SK-N-SH (cell line): ENCODE results near the gene GDA. TPM values are rescaled to one million over a fixed set of nuclear protein-coding genes. Genes with fewer than 3 reads are reported as not detected.

ENCODE experiments used
- CTCF ChIA-PET: fragments of 300-600, 350-600 bp; formaldehyde crosslinking; extraction: SDS; loops from one replicate; lab custom pipeline; 2021; lab: Yijun Ruan, JAX
- POLR2A ChIA-PET: fragments of 350-600 bp; sonication (Branson Sonifier 250); formaldehyde crosslinking; extraction: SDS; loops from one replicate; lab custom pipeline; 2020; ENCODE audit warnings: antibody characterized with exemption, inconsistent platforms; lab: Yijun Ruan, JAX
- DNase-seq: peaks from one replicate; pipeline ENCODE4 v3.0.0; 2012
- H2AFZ ChIP-seq: fragments of 200-600 bp; sonication (generic); 2 replicates; pipeline ENCODE4 v1.8.1; 2016; ENCODE audit warnings: antibody characterized with exemption, mild to moderate bottlenecking, low read depth
- H3F3A ChIP-seq: fragments of 200-600 bp; sonication (generic); replicated peaks from 2 replicates; pipeline ENCODE3; 2016; ENCODE audit warnings: antibody characterized with exemption, mild to moderate bottlenecking; ENCODE audit not compliant: insufficient read depth
- H3K27ac ChIP-seq, 2 experiments: fragments of 200-500 bp in 1 of 2; fragments of 200-600 bp in 1 of 2; sonication (Bioruptor generic) in 1 of 2; sonication (generic), shearing (Covaris generic) in 1 of 2; 2 replicates each; pipeline versions ENCODE4 v1.5.1 to v1.6.1; 2014 to 2016; ENCODE audit warnings: low read depth in 2 of 2, inconsistent platforms in 1 of 2, low read length in 1 of 2, mild to moderate bottlenecking in 1 of 2, mixed read lengths in 1 of 2
- H3K27me3 ChIP-seq: fragments of 200-600 bp; sonication (generic), shearing (Covaris generic); 2 replicates; pipeline ENCODE4 v1.6.1; 2016; ENCODE audit warnings: mixed run types; ENCODE audit not compliant: insufficient read depth
- H3K36me3 ChIP-seq, 2 experiments: fragments of 200-500 bp in 1 of 2; fragments of 200-600 bp in 1 of 2; sonication (Bioruptor generic) in 1 of 2; sonication (generic) in 1 of 2; replicated peaks in 1 of 2; 2 replicates each; pipeline versions ENCODE3 to v1.5.1; 2014 to 2016; ENCODE audit warnings: low read length in 1 of 2, mild to moderate bottlenecking in 1 of 2; ENCODE audit not compliant: insufficient read depth in 2 of 2, control insufficient read depth in 1 of 2
- H3K4me1 ChIP-seq, 2 experiments: fragments of 200-500 bp in 1 of 2; fragments of 200-600 bp in 1 of 2; sonication (Bioruptor generic) in 1 of 2; sonication (generic), shearing (Covaris generic) in 1 of 2; 2 replicates each; pipeline versions ENCODE4 v1.5.1 to v1.6.1; 2014 to 2016; ENCODE audit warnings: low read depth in 1 of 2, low read length in 1 of 2, mixed run types in 1 of 2; ENCODE audit not compliant: insufficient read depth in 2 of 2, control insufficient read depth in 1 of 2
- H3K4me2 ChIP-seq: fragments of 200-600 bp; sonication (generic), shearing (Covaris generic); 2 replicates; pipeline ENCODE4 v1.6.1; 2017; ENCODE audit warnings: mixed run types
- H3K4me3 ChIP-seq, 2 experiments: fragments of 200-500 bp in 1 of 2; fragments of 200-600 bp in 1 of 2; sonication (Bioruptor generic) in 1 of 2; sonication (generic), shearing (Covaris generic) in 1 of 2; 2 replicates each; pipeline versions ENCODE4 v1.5.1 to v1.8.1; 2014 to 2016; ENCODE audit warnings: low read depth in 2 of 2, inconsistent platforms in 1 of 2, low read length in 1 of 2, mild to moderate bottlenecking in 1 of 2, mixed read lengths in 1 of 2, moderate library complexity in 1 of 2
- H3K79me2 ChIP-seq: fragments of 200-600 bp; sonication (generic); 2 replicates; pipeline ENCODE4 v1.8.1; 2017; ENCODE audit warnings: mild to moderate bottlenecking; ENCODE audit not compliant: insufficient read depth
- H3K9ac ChIP-seq: fragments of 200-600 bp; sonication (generic); 2 replicates; pipeline ENCODE4 v1.6.1; 2017; ENCODE audit warnings: mixed run types
- H3K9me2 ChIP-seq: fragments of 200-600 bp; sonication (generic); 2 replicates; pipeline ENCODE4 v1.6.1; 2017; ENCODE audit warnings: mixed run types
- H3K9me3 ChIP-seq: fragments of 200-600 bp; sonication (generic); 2 replicates; pipeline ENCODE4 v1.6.1; 2017; ENCODE audit warnings: mixed run types, mild to moderate bottlenecking, moderate library complexity
- H4K20me1 ChIP-seq: fragments of 200-600 bp; sonication (generic); 2 replicates; pipeline ENCODE4 v1.6.1; 2017; ENCODE audit warnings: mild to moderate bottlenecking, mixed run types; ENCODE audit not compliant: insufficient read depth
- CHD2 ChIP-seq: fragments of 150-350 bp; IDR thresholded peaks from 2 replicates; pipeline ENCODE4 v1.6.1; 2018; ENCODE audit warnings: low read length; ENCODE audit not compliant: partially characterized antibody
- ELF1 ChIP-seq: IDR thresholded peaks from 2 replicates; pipeline ENCODE4 v1.4.0; 2012
- EP300 ChIP-seq, 2 experiments: IDR thresholded peaks; 2 replicates each; pipeline versions ENCODE4 v1.4.0 to v1.6.1; 2012; ENCODE audit warnings: borderline replicate concordance in 1 of 2, low read depth in 1 of 2, low read length in 1 of 2
- EZH2phosphoT487 ChIP-seq: fragments of 200-600 bp; sonication (generic); IDR thresholded peaks from 2 replicates; pipeline ENCODE4 v1.6.1; 2017; ENCODE audit warnings: low read depth, mixed run types, mild to moderate bottlenecking, antibody characterized with exemption, moderate library complexity, borderline replicate concordance
- FOSL2 ChIP-seq: IDR thresholded peaks from 2 replicates; pipeline ENCODE4 v1.4.0; 2012; ENCODE audit warnings: low read depth, mild to moderate bottlenecking, moderate library complexity, borderline replicate concordance
- FOXJ3 ChIP-seq: sonication (generic); formaldehyde crosslinking; IDR thresholded peaks from 2 replicates; pipeline ENCODE4 v1.5.1; 2020; ENCODE audit warnings: mild to moderate bottlenecking, missing genetic modification reagents
- IRF3 ChIP-seq: fragments of 150-350 bp; IDR thresholded peaks from 2 replicates; pipeline ENCODE4 v1.6.1; 2016; ENCODE audit warnings: mild to moderate bottlenecking, low read depth, low read length
- MXI1 ChIP-seq: IDR thresholded peaks from 2 replicates; pipeline ENCODE4 v1.6.1; 2012; ENCODE audit warnings: mild to moderate bottlenecking, low read depth, low read length, improper control_type of control experiment
- NFIC ChIP-seq: IDR thresholded peaks from 2 replicates; pipeline ENCODE4 v1.4.0; 2012; ENCODE audit warnings: borderline replicate concordance
- POLR2AphosphoS5 ChIP-seq: IDR thresholded peaks from 2 replicates; pipeline ENCODE4 v1.6.1; 2012; ENCODE audit warnings: low read depth, low read length
- RCOR1 ChIP-seq: fragments of 150-350 bp; IDR thresholded peaks from 2 replicates; pipeline ENCODE4 v1.6.1; 2017; ENCODE audit warnings: antibody characterized with exemption, low read length
- RXRA ChIP-seq: IDR thresholded peaks from 2 replicates; pipeline ENCODE4 v1.4.0; 2012; ENCODE audit warnings: low read depth, mild to moderate bottlenecking, borderline replicate concordance
- SIN3A ChIP-seq: IDR thresholded peaks from 2 replicates; pipeline ENCODE4 v1.6.1; 2012; ENCODE audit warnings: low read depth, mild to moderate bottlenecking, low read length, moderate library complexity, borderline replicate concordance
- SMC3 ChIP-seq: IDR thresholded peaks from 2 replicates; pipeline ENCODE4 v1.6.1; 2012; ENCODE audit warnings: low read depth, low read length, improper control_type of control experiment
- TAF1 ChIP-seq: IDR thresholded peaks from 2 replicates; pipeline ENCODE4 v1.6.1; 2012; ENCODE audit warnings: low read depth, mild to moderate bottlenecking, low read length, moderate library complexity, borderline replicate concordance
- TCF12 ChIP-seq: IDR thresholded peaks from 2 replicates; pipeline ENCODE4 v1.4.0; 2012
- TEAD4 ChIP-seq: IDR thresholded peaks from 2 replicates; pipeline ENCODE4 v1.4.0; 2012; ENCODE audit warnings: mild to moderate bottlenecking, borderline replicate concordance; ENCODE audit not compliant: insufficient read depth
- USF2 ChIP-seq: fragments of 150-350 bp; IDR thresholded peaks from 2 replicates; pipeline ENCODE4 v1.6.1; 2017; ENCODE audit warnings: antibody characterized with exemption, low read length, low read depth, borderline replicate concordance
- YY1 ChIP-seq: IDR thresholded peaks from 2 replicates; pipeline ENCODE4 v1.4.0; 2012; ENCODE audit warnings: low read depth, mild to moderate bottlenecking
- ZBTB33 ChIP-seq: IDR thresholded peaks from 2 replicates; pipeline ENCODE4 v1.4.0; 2012; ENCODE audit warnings: low read depth, borderline replicate concordance
- WGBS: methylation state at CpG from one replicate; pipeline ENCODE4 v1.1.6; 2017; ENCODE audit warnings: low lambda C conversion rate; 5-methylcytosine and 5-hydroxymethylcytosine counted together
- polyA plus RNA-seq, 3 experiments: library from polyadenylated mRNA; depleted of rRNA; stranded (reverse); fragments of >200 nt; gene quantifications; 2 replicates each; pipeline ENCODE4 v1.2.3, GENCODE V29; 2012
- TF ChIP-seq, protein P1 (sequence below): fragments of 200-600 bp; sonication (generic); IDR thresholded peaks from 2 replicates; pipeline ENCODE4 v1.6.1; 2017; ENCODE audit warnings: antibody characterized with exemption, mild to moderate bottlenecking, moderate library complexity
- TF ChIP-seq, protein P2 (sequence below): IDR thresholded peaks from 2 replicates; pipeline ENCODE4; 2012

The GDA gene
- polyA plus RNA-seq, 1 of the 3 experiments (the other 2 are of a cell fraction) = not detected

- no peak for TF ChIP-seq SMC3
- no peak for TF ChIP-seq ELF1
- no peak for TF ChIP-seq YY1
- no peak for TF ChIP-seq NFIC
- no peak for TF ChIP-seq FOXJ3 (CRISPR knock-in tag)
- TF ChIP-seq FOSL2 = no peak
Measured at GRCh38 chr9:72133365-72134035, 15.7 kb upstream of the GDA start (continued).

DNA sequence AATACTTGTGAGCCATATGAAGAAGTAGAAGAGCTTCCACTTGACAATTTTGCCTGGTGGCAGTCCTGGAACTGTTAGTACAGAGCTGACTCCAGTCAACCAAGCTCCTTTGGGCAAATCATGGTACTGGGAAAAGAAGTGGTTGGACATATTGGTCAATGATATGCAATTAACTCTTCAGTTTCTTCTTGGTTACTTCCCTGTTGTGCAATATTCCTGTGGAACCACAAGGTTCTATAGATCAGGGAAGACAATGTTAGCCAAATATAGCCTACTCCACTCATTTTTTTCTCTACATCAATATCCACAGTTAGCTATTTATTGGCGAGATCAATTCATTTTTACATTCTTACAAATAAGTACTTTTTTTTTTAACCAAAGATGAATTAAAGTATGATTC, 14.4 kb upstream of the GDA start:
- Histone ChIP-seq H3K9me2 (no peaks in the 10 kb centered on the region), H3K9me3 (no peaks in the 10 kb centered on the region), H3K4me2 (no peak overlapping the region), H3K27ac (no peak overlapping the region), H3K4me1 (no peaks in the 10 kb centered on the region), H3F3A (no peaks in the 10 kb centered on the region), H4K20me1 (no peaks in the 10 kb centered on the region), H3K9ac (no peak overlapping the region), H3K36me3 (no peaks in the 10 kb centered on the region), H3K27me3 (peaks cover 7% of the 10 kb centered on the region), H3K79me2 (no peaks in the 10 kb centered on the region), H2AFZ (no peak overlapping the region), H3K4me3 (no peak overlapping the region)
- ChIA-PET CTCF (interaction anchor here (0.6 to 1.2 kb wide), 2 partner anchors 110 to 372 kb away, joined by 3 read pairs; no protein-coding TSS in a partner anchor), POLR2A (no interaction called here)
- no peak for DNase-seq
- WGBS = 6% methylated on average over 1 of the region's 1 CpG
- no peak for TF ChIP-seq SMC3
- TF ChIP-seq RCOR1 = no peak
- TF ChIP-seq RXRA = no peak
- no peak for TF ChIP-seq TCF12
- no peak for TF ChIP-seq NFIC
- no peak for TF ChIP-seq IRF3
- no peak for TF ChIP-seq FOSL2
- TF ChIP-seq EZH2phosphoT487 = no peak
- no peak for TF ChIP-seq MXI1
- TF ChIP-seq TAF1 = no peak
- TF ChIP-seq ZBTB33 = no peak
- TF ChIP-seq USF2 = no peak
- no peak for TF ChIP-seq TEAD4
- no peak for TF ChIP-seq EP300 (IDR thresholded peaks at IDR 0.05; ENCODE audit: borderline replicate concordance in 1 of 2, low read depth in 1 of 2, low read length in 1 of 2)
- TF ChIP-seq SIN3A = no peak
- TF ChIP-seq, protein P1, sequence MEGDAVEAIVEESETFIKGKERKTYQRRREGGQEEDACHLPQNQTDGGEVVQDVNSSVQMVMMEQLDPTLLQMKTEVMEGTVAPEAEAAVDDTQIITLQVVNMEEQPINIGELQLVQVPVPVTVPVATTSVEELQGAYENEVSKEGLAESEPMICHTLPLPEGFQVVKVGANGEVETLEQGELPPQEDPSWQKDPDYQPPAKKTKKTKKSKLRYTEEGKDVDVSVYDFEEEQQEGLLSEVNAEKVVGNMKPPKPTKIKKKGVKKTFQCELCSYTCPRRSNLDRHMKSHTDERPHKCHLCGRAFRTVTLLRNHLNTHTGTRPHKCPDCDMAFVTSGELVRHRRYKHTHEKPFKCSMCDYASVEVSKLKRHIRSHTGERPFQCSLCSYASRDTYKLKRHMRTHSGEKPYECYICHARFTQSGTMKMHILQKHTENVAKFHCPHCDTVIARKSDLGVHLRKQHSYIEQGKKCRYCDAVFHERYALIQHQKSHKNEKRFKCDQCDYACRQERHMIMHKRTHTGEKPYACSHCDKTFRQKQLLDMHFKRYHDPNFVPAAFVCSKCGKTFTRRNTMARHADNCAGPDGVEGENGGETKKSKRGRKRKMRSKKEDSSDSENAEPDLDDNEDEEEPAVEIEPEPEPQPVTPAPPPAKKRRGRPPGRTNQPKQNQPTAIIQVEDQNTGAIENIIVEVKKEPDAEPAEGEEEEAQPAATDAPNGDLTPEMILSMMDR = no peak
- no peak for TF ChIP-seq POLR2AphosphoS5
- TF ChIP-seq ELF1 = no peak
- TF ChIP-seq CHD2 = no peak
- TF ChIP-seq, protein P2, sequence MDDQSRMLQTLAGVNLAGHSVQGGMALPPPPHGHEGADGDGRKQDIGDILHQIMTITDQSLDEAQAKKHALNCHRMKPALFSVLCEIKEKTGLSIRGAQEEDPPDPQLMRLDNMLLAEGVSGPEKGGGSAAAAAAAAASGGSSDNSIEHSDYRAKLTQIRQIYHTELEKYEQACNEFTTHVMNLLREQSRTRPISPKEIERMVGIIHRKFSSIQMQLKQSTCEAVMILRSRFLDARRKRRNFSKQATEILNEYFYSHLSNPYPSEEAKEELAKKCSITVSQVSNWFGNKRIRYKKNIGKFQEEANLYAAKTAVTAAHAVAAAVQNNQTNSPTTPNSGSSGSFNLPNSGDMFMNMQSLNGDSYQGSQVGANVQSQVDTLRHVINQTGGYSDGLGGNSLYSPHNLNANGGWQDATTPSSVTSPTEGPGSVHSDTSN = no peak
